Stimulated activated effector memory CD8-positive, alpha-beta T cell treated with anti-CD3 and anti-CD28 coated beads, Interleukin-12 subunit alpha, Interleukin-12 subunit beta, amount 100 ng/mL, for 72 hours (primary cell): ENCODE data around the gene OR51A2.

Experiments used
- ATAC-seq: fragments of 150-1000 bp; cut with Tn5 transposase; 2 replicates; pipeline ENCODE4 v1.10.0; 2021
- DNase-seq, 2 donors: peaks; one replicate each; pipeline ENCODE4 v3.0.0; 2021 to 2022; ENCODE audit warnings: low spot score in 2 of 2
- H3K27ac Mint-ChIP-seq: one replicate; pipeline ENCODE4 v1.8.0; 2022; ENCODE audit warnings: mild to moderate bottlenecking, mixed read lengths
- H3K36me3 Mint-ChIP-seq: one replicate; pipeline ENCODE4 v1.8.0; 2022; ENCODE audit warnings: mild to moderate bottlenecking, mixed read lengths
- H3K4me1 Mint-ChIP-seq: one replicate; pipeline ENCODE4 v1.8.0; 2022; ENCODE audit warnings: mixed read lengths
- H3K4me3 Mint-ChIP-seq: one replicate; pipeline ENCODE4 v1.8.0; 2022; ENCODE audit warnings: mild to moderate bottlenecking, mixed read lengths
- H3K9me3 Mint-ChIP-seq: one replicate; pipeline ENCODE4 v1.8.0; 2022; ENCODE audit warnings: mixed read lengths

The OR51A2 gene

GRCh38 chr11:4922304-4922703 lies 33.2 kb downstream of the OR51A2 start:
- Mint-ChIP-seq H3K9me3 (peaks cover 6% of the 10 kb centered on the region), H3K4me3 (no peak overlapping the region), H3K4me1 (no peaks in the 10 kb centered on the region), H3K27ac (no peak overlapping the region), H3K36me3 (no peaks in the 10 kb centered on the region)
- no peak for DNase-seq
- no peak for ATAC-seq

GRCh38 chr11:4921796-4922195 lies 33.7 kb downstream of the OR51A2 start:
- no peak for DNase-seq
- Mint-ChIP-seq H3K9me3 (peaks cover 6% of the 10 kb centered on the region), H3K27ac (no peak overlapping the region), H3K4me3 (no peak overlapping the region), H3K4me1 (no peaks in the 10 kb centered on the region), H3K36me3 (no peaks in the 10 kb centered on the region)
- ATAC-seq = no peak

DNA sequence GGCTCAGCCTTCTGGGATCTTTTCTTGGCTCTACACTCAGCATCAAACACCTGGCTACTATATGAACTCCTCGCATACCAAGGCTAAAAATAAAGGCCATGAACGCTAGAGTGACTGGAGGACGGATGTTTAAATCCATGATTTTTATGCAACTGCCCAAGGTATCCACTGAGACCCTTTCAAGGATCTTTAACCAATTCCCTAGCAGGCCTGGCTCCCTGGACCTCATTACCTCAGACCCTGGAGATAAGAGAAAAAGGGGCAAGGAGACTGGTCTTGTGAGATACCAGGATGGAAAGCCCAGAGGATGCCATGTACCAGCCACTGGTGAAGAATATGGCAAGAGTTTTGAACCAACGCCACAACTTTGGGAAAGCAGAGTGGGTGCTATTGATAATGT lies 36.3 kb downstream of the OR51A2 start, which contains the start of gene OR51G2:
Gene OR51G2 (minus strand): TSS at position 101 of the 400 bp plus-strand sequence. CDS start 3,687 bp downstream, outside the sequence.
- no peaks in the 10 kb centered on the region for H3K4me1 Mint-ChIP-seq
- no peak within 1 kb of the TSS for H3K4me3 Mint-ChIP-seq
- no peak within 1 kb of the TSS for H3K27ac Mint-ChIP-seq
- H3K36me3 Mint-ChIP-seq = no peaks in the 10 kb centered on the region
- peaks cover 13% of the 10 kb centered on the region for H3K9me3 Mint-ChIP-seq
- DNase-seq (no peak), ATAC-seq (no peak)

- DNase-seq (no peak), ATAC-seq (no peak)
- Mint-ChIP-seq H3K9me3 (peaks cover 7% of the 10 kb centered on the region), H3K27ac (no peak overlapping the region), H3K36me3 (no peaks in the 10 kb centered on the region), H3K4me1 (no peaks in the 10 kb centered on the region), H3K4me3 (no peak overlapping the region)
Measured at GRCh38 chr11:4916581-4916980, 38.9 kb downstream of the OR51A2 start.
